GM21529 (cell line): ENCODE results near the gene FOXA2.
"Not testable (repeated sequence)": the region's sequence is repeated elsewhere in the genome, so short reads cannot be mapped to it uniquely, and the experiment has no call there.

Experiments
- ATAC-seq: cut with Tn5 transposase; IDR thresholded peaks from one replicate; pipeline ENCODE4 v1.9.1; 2021; ENCODE audit not compliant: unreplicated experiment

Gene FOXA2

DNA sequence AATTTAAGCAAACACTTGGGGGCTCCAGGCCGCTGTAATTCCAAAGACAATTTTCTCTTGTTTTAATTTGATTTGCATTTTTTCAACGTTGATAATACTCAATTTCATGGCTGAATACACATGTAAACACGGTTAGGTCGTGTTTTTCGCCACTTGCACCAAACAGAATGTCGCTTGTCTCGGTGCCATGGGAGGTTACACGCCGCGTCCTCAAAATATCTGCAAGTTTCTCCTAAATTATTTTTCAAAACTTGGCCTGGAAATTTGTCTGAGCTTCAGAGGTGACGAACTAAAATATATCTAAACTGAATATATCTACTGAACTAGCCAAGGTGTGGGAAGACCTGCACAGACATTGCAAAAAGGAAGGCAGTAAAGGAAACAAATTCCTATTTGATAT is 15.0 kb downstream of the FOXA2 start:
- no peak for ATAC-seq

DNA sequence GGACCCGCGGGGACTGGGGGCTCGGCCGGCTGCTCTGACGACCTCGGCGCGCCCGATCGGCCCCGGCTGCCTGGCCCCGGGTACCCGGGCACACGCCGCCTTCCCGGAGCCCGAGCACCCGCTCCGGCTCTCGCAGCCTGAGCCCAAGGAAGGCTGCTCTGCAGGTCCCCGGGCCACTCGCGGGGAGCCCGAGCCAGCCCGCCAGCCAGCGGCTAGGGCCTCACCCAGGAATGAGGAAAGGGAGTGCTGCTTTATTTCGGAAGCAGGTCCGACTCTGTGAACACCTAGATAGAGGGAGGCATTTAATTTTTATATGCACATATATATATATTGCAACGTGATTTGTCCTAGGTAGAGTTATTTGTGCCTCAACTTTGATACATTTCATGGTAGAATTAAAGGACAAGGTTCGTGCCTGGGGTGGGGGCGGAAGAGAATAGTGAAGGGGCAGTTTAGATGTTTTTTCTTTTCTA is 15.5 kb downstream of the FOXA2 start:
- no peak for ATAC-seq

DNA sequence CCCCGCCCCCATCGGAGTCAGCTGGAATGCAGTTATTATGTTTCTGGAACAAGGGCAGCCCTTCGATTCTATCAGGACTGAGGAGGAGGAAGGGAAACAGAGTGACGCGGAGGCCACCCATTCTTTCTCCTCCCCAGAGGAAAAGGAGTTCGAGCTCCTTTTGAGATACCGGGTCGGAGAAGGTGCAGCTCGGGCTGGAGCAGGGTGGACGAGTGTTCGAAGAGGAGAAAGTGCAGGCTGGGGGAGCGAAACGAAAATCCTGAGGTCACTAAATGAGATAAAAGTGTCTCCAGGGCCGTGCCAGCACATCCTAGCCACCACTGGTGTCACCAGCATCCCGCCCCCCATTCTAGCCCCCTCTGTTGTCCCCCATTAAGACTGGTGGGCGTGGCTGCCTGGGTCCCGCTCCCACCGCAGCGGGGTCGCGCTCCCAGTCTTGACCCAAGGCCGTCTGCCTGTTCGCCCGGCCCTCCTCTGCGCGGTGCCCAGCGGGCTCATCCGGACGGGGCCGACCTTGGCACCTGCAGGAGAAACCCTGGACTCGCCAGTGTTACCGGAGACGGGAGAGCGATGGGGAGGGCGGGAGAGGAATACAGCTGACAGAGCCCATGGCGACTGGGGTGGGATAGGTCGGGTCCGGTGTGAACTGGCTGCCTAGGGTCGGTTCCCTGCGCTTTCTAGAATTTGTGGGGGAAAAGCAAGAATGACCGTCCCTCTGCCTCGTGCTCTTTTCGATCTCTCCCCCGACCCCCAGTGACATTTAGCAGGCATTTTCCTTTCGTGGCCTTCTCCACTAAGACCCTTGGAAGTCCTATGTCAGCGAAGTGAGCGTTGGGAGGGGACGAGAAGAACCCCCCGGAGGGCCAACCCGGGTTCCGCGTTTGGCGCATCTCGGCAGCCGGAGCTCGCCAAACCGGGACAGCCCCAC is 16.2 kb downstream of the FOXA2 start:
- ATAC-seq = no peak

DNA sequence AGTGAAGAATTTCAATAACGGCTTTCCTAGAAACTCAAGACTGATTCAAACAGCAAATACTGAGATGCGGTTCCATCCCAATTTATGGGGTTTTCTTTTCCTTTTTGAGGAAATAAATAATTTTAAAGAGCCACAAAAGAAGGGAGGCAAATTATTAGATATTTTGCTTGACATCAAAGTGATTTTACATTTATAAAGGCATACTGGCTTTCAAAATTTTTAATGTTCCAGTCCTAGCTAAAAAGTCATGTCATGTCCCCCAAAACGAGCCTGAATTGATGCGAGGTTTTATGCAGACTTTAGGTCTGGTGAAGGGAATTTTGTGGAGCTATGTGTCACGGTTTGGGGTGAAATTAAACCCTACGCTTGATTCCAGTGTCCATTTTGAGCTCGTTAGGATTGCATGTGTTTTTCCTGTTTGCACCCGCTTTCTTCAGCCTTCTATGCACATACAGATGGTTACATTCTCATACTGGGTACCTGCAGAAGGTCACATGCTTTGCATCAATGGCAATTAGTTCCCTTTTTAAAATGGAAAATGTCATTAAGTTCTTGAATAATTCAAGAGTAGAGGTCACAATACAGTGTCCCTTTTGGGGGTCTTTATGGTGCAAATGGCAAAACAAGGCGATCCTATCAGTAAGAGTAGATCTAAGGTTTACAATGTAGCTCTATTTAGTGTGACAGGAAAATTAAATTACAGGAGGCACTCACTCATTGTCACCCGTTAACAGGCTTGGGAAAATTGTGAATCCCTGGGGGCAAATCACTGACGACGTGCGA is 17.3 kb downstream of the FOXA2 start:
- ATAC-seq = no peak

DNA sequence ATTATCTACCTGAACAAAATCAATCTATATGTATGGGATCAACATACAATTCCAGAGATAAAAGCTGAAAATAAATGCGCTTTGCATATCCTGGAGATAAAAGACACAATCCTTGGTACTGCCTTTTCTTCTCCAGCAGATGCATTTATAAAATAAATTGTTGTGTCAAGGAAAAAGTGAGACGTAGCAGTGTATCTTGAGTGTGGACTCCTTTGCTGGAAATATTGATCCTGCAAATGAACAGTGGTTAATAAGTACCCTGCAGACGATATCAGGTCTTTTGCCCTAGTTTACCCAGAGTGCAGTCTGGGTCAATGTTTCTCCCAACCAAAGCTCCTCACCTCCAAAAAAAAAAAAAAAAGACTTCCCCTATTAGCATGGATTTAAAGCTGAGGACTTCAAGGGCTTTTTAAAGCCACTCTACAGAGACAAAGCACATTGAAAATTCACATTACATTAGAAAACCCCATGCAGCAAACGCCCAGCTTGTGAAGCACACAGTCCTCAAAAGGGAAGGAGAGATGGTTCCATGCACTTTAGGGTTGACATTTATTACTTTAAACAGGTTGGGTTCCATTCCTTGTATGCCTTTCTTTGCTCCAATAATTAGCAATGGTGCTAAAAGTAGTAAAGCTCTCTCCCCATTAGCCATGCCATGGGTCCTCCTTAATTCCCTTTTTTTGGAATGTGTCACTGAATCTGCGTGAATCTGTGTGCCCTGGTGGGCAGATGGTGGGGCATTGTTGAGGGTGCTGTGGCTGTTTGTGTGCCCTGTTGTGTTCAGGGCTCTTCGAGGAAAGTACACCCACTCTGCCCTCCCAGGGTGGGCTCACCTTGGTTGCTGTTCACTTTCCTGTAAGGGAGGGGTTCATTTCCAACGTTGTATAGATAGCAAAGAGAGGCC is 21.1 kb downstream of the FOXA2 start:
- no peak for ATAC-seq

DNA sequence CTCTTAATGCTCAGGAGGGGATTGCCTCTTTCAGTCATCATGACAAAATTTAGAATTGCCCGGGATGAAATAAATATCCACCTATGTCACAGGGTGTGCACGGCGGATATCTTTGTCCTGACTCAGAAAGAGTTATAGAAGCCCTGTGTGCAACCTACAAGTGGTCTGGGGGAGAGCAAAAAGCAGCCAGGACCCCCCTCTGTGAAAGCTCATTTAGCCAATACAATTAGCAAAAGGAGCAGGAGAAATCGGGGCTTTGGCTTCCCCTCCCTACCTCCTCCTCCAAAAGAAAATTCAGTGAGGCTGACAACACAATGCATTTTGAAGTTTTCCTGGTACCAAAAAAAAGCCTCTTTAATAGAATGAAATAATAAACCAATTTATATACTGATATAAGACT is 21.8 kb downstream of the FOXA2 start:
- ATAC-seq = no peak

DNA sequence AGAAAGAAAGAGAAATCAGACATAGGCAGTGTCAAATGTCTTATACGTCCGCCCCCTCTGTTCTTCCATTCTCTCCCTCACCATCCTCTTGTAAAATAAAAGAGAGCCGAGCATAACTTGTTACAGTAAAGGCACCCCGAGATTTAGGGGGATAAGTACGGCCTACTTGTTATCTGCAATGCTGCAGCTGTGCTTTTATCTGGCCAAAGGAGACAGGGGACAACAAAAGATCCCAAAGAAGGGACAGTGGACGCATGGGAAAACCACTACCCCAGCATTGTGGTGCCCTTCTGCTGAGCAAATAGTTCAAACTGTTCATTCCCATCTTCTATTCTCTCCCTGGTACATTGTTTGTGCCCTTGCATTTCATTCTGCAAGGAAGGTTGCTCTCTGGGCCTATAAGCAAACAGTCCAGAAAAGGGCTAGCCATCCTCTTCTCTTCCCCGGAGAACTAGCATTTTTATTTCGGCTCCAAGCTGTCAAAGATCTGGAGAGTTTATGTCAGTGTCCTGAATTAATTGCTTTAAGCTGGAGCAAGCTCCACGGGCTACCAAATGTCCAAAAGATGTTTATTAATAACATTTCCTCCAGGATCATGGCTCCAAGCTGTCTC is 22.3 kb downstream of the FOXA2 start:
- ATAC-seq = no peak

DNA sequence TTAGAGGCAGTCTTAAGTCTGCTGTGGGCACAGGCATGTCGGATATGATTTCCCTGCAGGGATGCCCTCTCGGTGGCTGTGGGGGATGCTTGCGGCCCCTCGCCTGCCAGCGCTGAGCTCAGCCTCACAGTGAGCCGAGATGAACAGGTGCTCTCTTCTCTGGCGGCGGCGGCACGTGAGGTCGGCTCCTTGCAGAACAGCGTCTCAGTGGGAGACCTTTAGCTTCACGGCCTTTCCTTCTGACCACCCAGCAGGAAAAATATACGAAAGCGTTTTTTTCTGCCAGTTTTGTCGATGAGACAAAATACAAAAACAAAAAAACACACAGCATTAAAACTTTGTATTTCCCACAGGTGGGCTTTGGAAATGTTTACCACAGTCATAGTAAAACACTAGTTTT is 23.6 kb downstream of the FOXA2 start:
- ATAC-seq = no peak

DNA sequence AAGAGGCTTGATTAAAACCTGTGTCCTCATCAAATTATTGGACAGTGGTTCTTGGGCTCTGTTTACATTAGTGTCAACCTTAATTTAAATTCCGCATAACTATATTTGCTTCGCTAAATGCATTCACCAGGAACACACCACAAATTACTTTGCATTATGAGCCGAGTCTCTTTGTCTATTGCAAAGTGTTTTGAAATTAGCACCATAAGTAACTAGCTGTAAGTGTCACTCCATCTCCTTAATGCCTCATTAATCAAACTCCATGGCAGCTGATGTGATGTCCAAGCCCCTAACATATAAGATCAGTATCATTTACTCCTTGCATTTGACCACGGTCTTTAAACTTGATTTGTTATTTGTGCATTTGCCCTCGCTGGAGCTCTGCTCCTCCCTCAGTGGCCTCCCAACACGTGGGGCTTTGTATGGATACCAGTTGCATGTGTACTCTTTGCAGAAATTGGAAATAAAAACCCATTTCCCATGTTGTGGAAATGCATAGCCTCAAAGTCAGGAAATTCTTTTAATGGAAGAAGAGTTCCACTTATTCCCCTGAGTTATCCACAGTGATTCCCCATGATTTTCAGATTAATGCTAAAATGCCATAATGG is 24.6 kb downstream of the FOXA2 start:
- ATAC-seq = no peak

DNA sequence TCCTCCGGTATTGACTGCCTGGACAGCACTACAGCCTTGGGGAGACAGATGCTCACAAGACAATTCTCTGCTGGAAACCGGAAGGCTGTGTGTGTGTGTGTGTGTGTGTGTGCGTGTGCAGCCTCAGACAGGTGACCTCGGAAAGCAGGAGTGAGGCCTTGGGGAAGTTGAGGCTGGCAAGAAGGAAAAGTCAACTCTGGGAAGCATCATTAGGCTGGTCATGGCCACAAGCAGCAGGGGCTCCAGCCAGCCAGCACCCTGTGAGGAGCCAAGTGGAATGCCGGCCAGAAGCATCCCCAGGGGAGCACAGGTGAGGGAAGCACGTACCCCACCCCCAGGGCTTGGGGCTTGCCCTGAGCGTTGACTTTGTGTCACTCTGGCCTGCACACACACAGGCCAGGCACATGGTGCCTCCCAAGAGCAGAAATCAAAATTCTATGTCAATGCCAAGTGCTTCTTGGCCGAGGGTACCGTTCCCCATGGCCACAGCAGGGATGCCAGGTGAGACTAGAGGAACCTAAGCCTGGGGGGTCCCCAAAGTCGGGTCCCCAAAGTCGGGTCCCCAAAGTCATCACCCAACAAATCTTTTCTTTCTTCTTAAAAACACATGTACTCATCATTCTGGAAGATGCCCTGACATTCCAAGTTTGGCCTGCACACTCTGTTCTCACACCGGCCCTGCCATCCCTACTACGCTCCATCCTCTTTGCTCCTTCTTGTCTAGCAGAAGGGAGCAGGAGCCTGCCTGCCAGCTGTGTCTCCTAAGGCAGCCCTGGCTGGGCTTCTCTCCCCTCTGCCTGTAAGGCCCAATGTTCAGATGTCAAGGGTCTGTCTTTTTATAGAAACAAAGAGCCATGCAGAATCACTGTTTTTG is 26.7 kb downstream of the FOXA2 start:
- no peak for ATAC-seq

DNA sequence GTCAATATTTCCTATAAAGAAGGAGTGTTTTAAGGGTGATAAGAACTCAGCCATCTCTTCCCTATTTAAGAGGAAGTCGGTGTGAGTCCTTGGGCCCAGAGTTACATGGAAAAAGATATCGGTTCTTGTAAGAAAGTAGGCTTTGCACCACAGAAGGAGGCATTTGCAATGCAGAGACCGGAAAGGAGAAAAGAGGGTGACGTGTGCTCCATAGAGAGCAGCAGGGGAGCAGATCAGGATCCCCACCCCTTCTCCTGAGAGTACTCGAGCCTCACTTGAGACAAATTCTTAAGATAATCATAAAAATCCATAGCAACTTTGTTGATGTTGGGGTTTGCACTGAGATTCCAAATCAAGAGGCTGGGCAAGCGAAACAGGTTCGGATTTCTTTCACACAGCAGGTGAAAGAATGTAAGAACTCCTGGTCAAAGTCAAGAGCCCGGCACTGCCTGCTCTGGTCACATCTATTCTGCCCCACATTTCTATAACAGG is 27.8 kb downstream of the FOXA2 start:
- ATAC-seq = no peak

DNA sequence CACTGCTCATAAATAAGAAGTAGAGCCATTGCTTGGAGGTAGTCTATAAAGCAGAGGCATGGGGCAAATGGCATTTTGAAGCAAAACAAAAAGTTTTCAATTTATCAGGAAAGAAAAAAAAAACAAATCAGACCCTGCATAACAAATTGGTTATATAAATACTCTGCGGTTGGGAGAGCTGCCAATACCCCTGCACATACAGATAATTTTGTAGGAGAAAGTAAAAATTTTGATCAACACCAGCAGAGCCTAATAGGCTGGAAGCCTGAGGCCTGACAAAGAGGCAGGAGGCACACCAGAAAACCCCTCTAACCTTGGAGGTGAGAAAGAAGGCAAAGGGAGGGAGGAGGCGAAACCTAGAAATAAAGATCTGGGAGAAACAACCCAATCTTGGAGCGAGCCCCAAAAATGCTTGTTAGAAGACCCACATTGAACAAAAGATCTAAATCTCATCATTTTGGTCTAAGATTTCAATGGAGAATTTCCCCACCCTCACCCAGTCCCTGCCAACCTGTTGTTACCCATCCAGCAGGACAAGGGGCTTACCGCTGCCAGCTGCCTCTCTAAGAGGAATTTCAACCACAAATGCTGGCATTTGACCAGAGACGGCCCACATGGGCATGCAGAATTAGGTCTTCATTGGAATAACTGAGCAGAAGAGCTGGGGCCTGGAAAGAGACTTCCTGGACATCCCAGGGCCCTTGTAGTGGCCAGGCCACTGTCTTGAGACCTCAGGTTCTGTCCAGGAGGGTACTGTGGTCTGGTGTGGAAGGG is 28.4 kb downstream of the FOXA2 start:
- no peak for ATAC-seq

DNA sequence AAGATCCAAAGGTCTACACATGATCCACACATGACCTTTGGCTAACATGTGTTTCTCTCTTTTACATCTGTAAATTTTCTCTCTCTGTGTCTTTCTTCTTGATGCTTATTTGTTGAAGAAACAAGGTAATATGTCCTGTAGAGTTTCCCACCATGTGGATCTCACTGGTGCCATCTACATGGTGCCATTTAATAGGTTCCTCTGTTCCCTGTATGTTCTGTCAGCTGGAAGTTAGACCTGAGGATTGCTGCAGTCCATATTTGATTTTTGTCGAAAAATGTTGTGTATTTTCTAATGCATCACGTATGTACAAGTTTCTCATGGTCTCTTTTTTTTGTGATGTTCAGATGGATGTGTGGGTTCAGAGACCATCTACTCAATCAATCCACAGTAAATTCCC is 30.0 kb downstream of the FOXA2 start:
- ATAC-seq = no peak

DNA sequence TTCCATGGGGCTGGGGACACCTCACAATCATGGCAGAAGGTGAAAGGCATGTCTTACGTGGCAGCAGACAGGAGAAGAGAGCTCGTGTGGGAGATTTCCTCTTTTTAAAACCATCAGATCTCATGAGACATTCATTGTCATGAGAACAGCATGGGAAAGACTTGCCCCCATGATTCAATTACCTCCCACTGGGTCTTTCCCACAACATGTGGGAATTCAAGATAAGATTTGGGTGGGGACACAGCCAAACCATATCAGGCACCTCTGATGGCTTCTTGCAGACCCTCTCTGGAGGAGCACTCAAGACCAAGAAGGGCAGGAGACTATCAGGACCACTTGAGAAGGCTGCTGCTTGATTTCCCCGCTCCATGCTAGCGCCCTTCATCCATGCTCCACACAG is 33.9 kb downstream of the FOXA2 start:
- not testable (repeated sequence) for ATAC-seq

DNA sequence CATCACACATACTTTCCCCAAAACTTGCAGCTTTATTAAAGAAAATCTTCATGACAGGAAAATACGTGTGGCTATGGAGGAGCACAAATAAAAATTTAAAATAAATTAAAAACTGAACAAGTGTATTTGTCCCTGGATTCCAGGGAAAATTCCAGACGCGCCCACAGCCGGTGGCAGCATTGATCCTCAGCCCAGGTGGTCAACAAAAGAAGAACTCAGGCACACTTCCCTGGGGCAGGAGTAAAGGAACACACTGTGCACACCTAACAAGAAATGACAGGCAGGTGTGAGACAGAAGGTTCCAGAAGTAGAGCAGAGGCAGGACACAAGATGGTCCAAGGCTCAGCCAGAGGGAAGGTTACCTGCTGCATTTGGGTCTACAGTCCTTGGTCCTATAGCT is 36.3 kb downstream of the FOXA2 start:
- ATAC-seq = no peak

DNA sequence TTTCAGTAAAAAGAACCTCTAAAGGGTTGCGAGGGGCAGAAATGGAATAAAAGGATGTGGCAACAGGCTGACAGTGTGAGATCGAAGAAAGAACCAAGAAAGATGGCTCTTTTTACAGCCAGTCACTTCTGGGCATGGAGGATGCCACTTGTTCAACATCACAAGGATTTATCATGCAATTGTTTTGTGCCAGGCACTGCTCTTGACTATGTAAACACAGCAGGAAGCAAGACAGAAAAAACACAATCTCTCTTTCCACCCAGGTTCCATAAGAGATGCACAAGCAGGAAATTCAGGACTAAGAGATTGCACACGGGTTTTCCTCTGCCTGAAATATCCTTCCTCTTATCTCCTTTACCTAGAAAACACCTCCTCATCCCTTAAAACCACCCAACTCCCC is 38.0 kb downstream of the FOXA2 start:
- ATAC-seq = no peak

DNA sequence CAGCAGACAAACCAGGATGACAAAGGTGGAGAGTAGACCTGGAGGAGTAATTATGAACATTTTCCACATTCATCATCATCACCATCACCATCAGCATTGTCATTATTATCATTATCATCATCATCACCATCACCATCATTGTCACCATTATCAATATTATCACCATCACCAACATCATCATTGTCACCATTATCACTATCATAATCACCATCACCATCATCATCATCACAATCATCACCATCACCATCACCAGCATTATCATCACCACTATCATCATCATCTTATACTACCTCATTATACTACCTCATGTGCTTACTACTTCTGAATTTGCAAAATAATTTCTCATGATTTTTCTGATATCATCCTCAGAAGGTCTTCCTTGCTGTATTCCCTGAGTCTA is 39.3 kb downstream of the FOXA2 start:
- ATAC-seq = no peak

DNA sequence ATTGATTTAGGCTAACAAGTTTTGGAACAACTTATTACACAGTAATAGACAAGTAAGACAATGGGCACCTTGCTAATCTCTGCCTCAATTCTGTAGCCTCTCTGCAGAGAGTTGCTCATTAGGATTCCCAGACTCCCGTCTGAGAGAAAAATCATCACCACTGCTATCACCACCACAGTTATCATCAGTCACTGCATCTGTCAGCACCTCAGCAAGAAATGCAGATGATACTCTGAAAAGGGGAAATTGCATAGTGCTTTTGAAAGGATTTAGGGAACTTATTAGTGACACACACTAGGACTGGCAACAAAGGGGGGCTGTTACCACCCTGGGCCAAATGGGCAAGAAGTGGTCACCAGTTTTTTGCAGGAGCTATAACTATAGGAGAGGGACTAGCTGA is 39.9 kb downstream of the FOXA2 start:
- ATAC-seq = no peak
